CD4-positive, alpha-beta T cell (primary cell): Measurements from ENCODE around the gene VCAN. TPM values are rescaled to one million over a fixed set of nuclear protein-coding genes. Genes with fewer than 3 reads are reported as not detected.

ENCODE experiments used
- ATAC-seq: fragments of 200-7000 bp; cut with Tn5 transposase; one replicate; pipeline ENCODE4 v1.10.0; 2022; ENCODE audit warnings: mild to moderate bottlenecking; ENCODE audit not compliant: poor library complexity
- CTCF ChIA-PET: fragments of 350-600 bp; sonication (Branson Sonifier 250); formaldehyde crosslinking; loops from one replicate; lab custom pipeline; 2021; ENCODE audit warnings: antibody characterized with exemption, inconsistent platforms; lab: Charles Lee
- POLR2A ChIA-PET: fragments of 350-600 bp; sonication (Branson Sonifier 250); formaldehyde crosslinking; loops from one replicate; lab custom pipeline; 2021; ENCODE audit warnings: antibody characterized with exemption, inconsistent platforms; lab: Charles Lee
- DNase-seq, 14 experiments: peaks; one replicate each; pipeline ENCODE4 v3.0.0-alpha.2; 2013 to 2020; ENCODE audit warnings: mixed read lengths in 2 of 14
- H3K27ac ChIP-seq, 2 donors: one replicate each; pipeline versions ENCODE4 v1.5.1 to v1.7.0; 2013; ENCODE audit warnings: low read length in 2 of 2, low read depth in 1 of 2, mild to moderate bottlenecking in 1 of 2
- H3K27me3 ChIP-seq, 2 experiments: 1 replicate in 1 of 2; 2 replicates in 1 of 2; pipeline versions ENCODE4 v1.6.1 to v1.7.0; 2013; ENCODE audit warnings: low read length in 2 of 2, control low read depth in 1 of 2, mild to moderate bottlenecking in 1 of 2, moderate library complexity in 1 of 2; ENCODE audit not compliant: insufficient read depth in 2 of 2, control insufficient read depth in 1 of 2
- H3K36me3 ChIP-seq: one replicate; pipeline ENCODE4 v1.6.1; 2013; ENCODE audit warnings: low read length, control low read depth; ENCODE audit not compliant: insufficient read depth
- H3K4me1 ChIP-seq: one replicate; pipeline ENCODE4 v1.6.1; 2013; ENCODE audit warnings: low read length, control low read depth; ENCODE audit not compliant: insufficient read depth
- H3K4me3 ChIP-seq: one replicate; pipeline ENCODE4 v1.5.1; 2013; ENCODE audit warnings: mild to moderate bottlenecking, low read length, moderate library complexity
- H3K9me3 ChIP-seq, 2 experiments: 1 replicate in 1 of 2; 2 replicates in 1 of 2; pipeline versions ENCODE4 v1.6.1 to v1.7.0; 2013; ENCODE audit warnings: low read length in 2 of 2, mild to moderate bottlenecking in 2 of 2, control low read depth in 1 of 2, moderate library complexity in 1 of 2; ENCODE audit not compliant: control insufficient read depth in 1 of 2, insufficient read depth in 1 of 2
- H3K27ac Mint-ChIP-seq: one replicate; pipeline ENCODE4 v1.8.0; 2020; ENCODE audit warnings: mixed read lengths
- H3K27me3 Mint-ChIP-seq: one replicate; pipeline ENCODE4 v1.8.0; 2021; ENCODE audit warnings: mixed read lengths
- H3K36me3 Mint-ChIP-seq: one replicate; pipeline ENCODE4 v1.8.0; 2021; ENCODE audit warnings: low read depth, mixed read lengths
- H3K4me1 Mint-ChIP-seq: one replicate; pipeline ENCODE4 v1.8.0; 2021; ENCODE audit warnings: low read depth, mixed read lengths
- H3K4me3 Mint-ChIP-seq: one replicate; pipeline ENCODE4 v1.8.0; 2020; ENCODE audit warnings: mild to moderate bottlenecking, mixed read lengths
- H3K9me3 Mint-ChIP-seq: one replicate; pipeline ENCODE4 v1.8.0; 2020; ENCODE audit warnings: mixed read lengths
- intact Hi-C, 2 experiments: fragments of 100-400 bp; cut with DNase I in 1 of 2; cut with micrococcal nuclease in 1 of 2; formaldehyde crosslinking; loops; one replicate each; pipeline versions ENCODE4 v1.15.1 to v1.9.0; 2023 to 2025; cut with DNase I, micrococcal nuclease
- total RNA-seq, 174 experiments: library from RNA in 2 of 174; stranded (reverse) in 2 of 174; gene quantifications; one replicate each; pipeline ENCODE4 v1.2.3 and lab custom pipeline; 2021 to 2026
- TF ChIP-seq, protein P1 (sequence below): fragments of 200-600 bp; IDR thresholded peaks from one replicate; pipeline ENCODE4 v1.8.0; 2022; ENCODE audit warnings: antibody characterized with exemption, mild to moderate bottlenecking

Gene VCAN
- total RNA-seq, 2 experiments from 2014 or later = 6.4 to 7.1 TPM

- Histone ChIP-seq H3K27ac (no peak overlapping the region), H3K4me1 (no peaks in the 10 kb centered on the region), H3K36me3 (no peaks in the 10 kb centered on the region), H3K27me3 (no peaks in the 10 kb centered on the region), H3K4me3 (no peak overlapping the region), H3K9me3 (no peaks in the 10 kb centered on the region)
- no peak overlapping the region for H3K27ac Mint-ChIP-seq
- no peak overlapping the region for H3K4me3 Mint-ChIP-seq
- H3K9me3 Mint-ChIP-seq = no peaks in the 10 kb centered on the region
- H3K4me1 Mint-ChIP-seq = no peaks in the 10 kb centered on the region
- intact Hi-C loops = no loop called here
- TF ChIP-seq, protein P1, sequence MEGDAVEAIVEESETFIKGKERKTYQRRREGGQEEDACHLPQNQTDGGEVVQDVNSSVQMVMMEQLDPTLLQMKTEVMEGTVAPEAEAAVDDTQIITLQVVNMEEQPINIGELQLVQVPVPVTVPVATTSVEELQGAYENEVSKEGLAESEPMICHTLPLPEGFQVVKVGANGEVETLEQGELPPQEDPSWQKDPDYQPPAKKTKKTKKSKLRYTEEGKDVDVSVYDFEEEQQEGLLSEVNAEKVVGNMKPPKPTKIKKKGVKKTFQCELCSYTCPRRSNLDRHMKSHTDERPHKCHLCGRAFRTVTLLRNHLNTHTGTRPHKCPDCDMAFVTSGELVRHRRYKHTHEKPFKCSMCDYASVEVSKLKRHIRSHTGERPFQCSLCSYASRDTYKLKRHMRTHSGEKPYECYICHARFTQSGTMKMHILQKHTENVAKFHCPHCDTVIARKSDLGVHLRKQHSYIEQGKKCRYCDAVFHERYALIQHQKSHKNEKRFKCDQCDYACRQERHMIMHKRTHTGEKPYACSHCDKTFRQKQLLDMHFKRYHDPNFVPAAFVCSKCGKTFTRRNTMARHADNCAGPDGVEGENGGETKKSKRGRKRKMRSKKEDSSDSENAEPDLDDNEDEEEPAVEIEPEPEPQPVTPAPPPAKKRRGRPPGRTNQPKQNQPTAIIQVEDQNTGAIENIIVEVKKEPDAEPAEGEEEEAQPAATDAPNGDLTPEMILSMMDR = no peak
- ATAC-seq (no peak), DNase-seq (no peak)
- peaks cover 4% of the 10 kb centered on the region for H3K27me3 Mint-ChIP-seq
- ChIA-PET CTCF (no interaction called here), POLR2A (no interaction called here)
- no peaks in the 10 kb centered on the region for H3K36me3 Mint-ChIP-seq
Observed at GRCh38 chr5:83551821-83552220, 80.3 kb downstream of the VCAN start.

GRCh38 chr5:83552275-83552674 is 80.7 kb downstream of the VCAN start:
- no peaks in the 10 kb centered on the region for H3K36me3 Mint-ChIP-seq
- Histone ChIP-seq H3K4me1 (no peaks in the 10 kb centered on the region), H3K27me3 (no peaks in the 10 kb centered on the region), H3K9me3 (no peaks in the 10 kb centered on the region), H3K36me3 (no peaks in the 10 kb centered on the region), H3K27ac (no peak overlapping the region), H3K4me3 (no peak overlapping the region)
- ATAC-seq (no peak), DNase-seq (no peak)
- no peak overlapping the region for H3K27ac Mint-ChIP-seq
- TF ChIP-seq, protein P1 = no peak
- CTCF ChIA-PET = no interaction called here
- POLR2A ChIA-PET = no interaction called here
- H3K27me3 Mint-ChIP-seq = peaks cover 4% of the 10 kb centered on the region
- H3K4me1 Mint-ChIP-seq = no peaks in the 10 kb centered on the region
- no peak overlapping the region for H3K4me3 Mint-ChIP-seq
- intact Hi-C loops = no loop called here
- no peaks in the 10 kb centered on the region for H3K9me3 Mint-ChIP-seq

DNA sequence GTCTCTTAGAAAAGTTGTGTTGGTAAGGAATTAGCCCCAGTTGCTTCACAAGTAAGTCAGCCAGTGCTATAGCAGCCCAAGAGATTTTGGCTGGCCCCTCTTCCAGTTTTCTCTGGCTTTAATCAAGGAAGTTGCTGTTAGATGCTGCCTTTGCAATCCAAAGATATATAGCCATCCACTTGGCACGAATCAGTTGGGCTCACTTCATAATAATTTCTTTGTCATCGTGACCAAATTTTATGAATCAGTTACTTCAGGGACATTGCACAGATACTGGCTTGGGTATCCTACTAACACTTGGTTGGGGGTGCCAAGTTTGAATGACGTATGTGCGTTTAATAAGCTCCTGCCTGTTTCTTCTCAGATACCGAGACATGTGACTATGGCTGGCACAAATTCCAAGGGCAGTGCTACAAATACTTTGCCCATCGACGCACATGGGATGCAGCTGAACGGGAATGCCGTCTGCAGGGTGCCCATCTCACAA is 81.5 kb downstream of the VCAN start:
- ChIA-PET POLR2A (no interaction called here), CTCF (no interaction called here)
- no peaks in the 10 kb centered on the region for H3K27me3 ChIP-seq
- intact Hi-C loops = no loop called here
- no peaks in the 10 kb centered on the region for H3K4me1 ChIP-seq
- no peak for DNase-seq
- no peaks in the 10 kb centered on the region for H3K4me1 Mint-ChIP-seq
- TF ChIP-seq, protein P1 = no peak
- H3K9me3 Mint-ChIP-seq = no peaks in the 10 kb centered on the region
- peaks cover 4% of the 10 kb centered on the region for H3K27me3 Mint-ChIP-seq
- no peak overlapping the region for H3K27ac Mint-ChIP-seq
- no peaks in the 10 kb centered on the region for H3K36me3 Mint-ChIP-seq
- H3K27ac ChIP-seq = no peak overlapping the region
- H3K9me3 ChIP-seq = no peaks in the 10 kb centered on the region
- no peaks in the 10 kb centered on the region for H3K36me3 ChIP-seq
- ATAC-seq = no peak
- H3K4me3 Mint-ChIP-seq = no peak overlapping the region
- H3K4me3 ChIP-seq = no peak overlapping the region
